HCT116 (cell line): ENCODE data around the gene TBC1D4. TPM values are rescaled to one million over a fixed set of nuclear protein-coding genes. Genes with fewer than 3 reads are reported as not detected.

ENCODE experiments used
- ATAC-seq: fragments of 200-7000 bp; cut with Tn5 transposase; 2 replicates; pipeline ENCODE4 v1.9.1; 2020; ENCODE audit warnings: mild to moderate bottlenecking, moderate library complexity
- BruUV-seq: library from RNA; stranded (reverse); fragments of 400-500 nt; replicated peaks from 2 replicates; lab custom pipeline; 2021; lab: Mats Ljungman, UMichigan
- CTCF ChIA-PET: fragments of 300-600 bp; sonication (Branson Sonifier 250); formaldehyde crosslinking; loops from one replicate; lab custom pipeline; 2021; ENCODE audit warnings: antibody characterized with exemption; lab: Charles Lee
- POLR2A ChIA-PET: fragments of 300-600, 350-600 bp; sonication (Branson Sonifier 250); formaldehyde crosslinking; loops from one replicate; lab custom pipeline; 2021; ENCODE audit warnings: antibody characterized with exemption; lab: Charles Lee
- RAD21 ChIA-PET, 2 experiments: fragments of 300-600 bp; sonication (Branson Sonifier 250); formaldehyde crosslinking; loops; one replicate each; lab custom pipeline; 2023; ENCODE audit warnings: low total read pairs in 2 of 2; ENCODE audit not compliant: uncharacterized antibody in 2 of 2, unreplicated experiment in 2 of 2, low non-redundant PET in 1 of 2; lab: Charles Lee
- DNase-seq: peaks from one replicate; pipeline ENCODE4 v3.0.0-alpha.2; 2010; ENCODE audit warnings: low read depth, low spot score
- H2AFZ ChIP-seq: fragments of 200-600 bp; shearing (Covaris generic), sonication (generic); 2 replicates; pipeline ENCODE4 v1.6.1; 2017; ENCODE audit warnings: low read depth, mixed run types, mixed read lengths, antibody characterized with exemption, low read length; ENCODE audit not compliant: poor library complexity, severe bottlenecking
- H3K27ac ChIP-seq: 2 replicates; pipeline ENCODE4 v1.5.1; 2012; ENCODE audit warnings: low read depth, low read length
- H3K27me3 ChIP-seq: fragments of 200-600 bp; sonication (generic); 2 replicates; pipeline ENCODE4 v1.6.1; 2016; ENCODE audit warnings: mixed run types, low read length, mixed read lengths; ENCODE audit not compliant: insufficient read depth
- H3K36me3 ChIP-seq, 2 experiments: fragments of 200-500 bp in 1 of 2; fragments of 200-600 bp in 1 of 2; sonication (Bioruptor generic) in 1 of 2; sonication (generic) in 1 of 2; 2 replicates each; pipeline versions ENCODE4 v1.5.1 to v1.6.1; 2014 to 2016; ENCODE audit warnings: low read length in 2 of 2, inconsistent platforms in 1 of 2, mixed read lengths in 1 of 2, mixed run types in 1 of 2; ENCODE audit not compliant: insufficient read depth in 2 of 2, control insufficient read depth in 1 of 2
- H3K4me1 ChIP-seq, 2 experiments: fragments of 200-600 bp in 1 of 2; sonication (generic) in 1 of 2; 2 replicates each; pipeline versions ENCODE4 v1.5.1 to v1.6.1; 2012 to 2017; ENCODE audit warnings: low read length in 2 of 2, inconsistent platforms in 1 of 2, mild to moderate bottlenecking in 1 of 2, mixed read lengths in 1 of 2, mixed run types in 1 of 2, moderate library complexity in 1 of 2; ENCODE audit not compliant: insufficient read depth in 2 of 2, control insufficient read depth in 1 of 2
- H3K4me2 ChIP-seq: fragments of 200-600 bp; sonication (generic); 2 replicates; pipeline ENCODE4 v1.6.1; 2017; ENCODE audit warnings: mixed run types, low read length, mixed read lengths
- H3K4me3 ChIP-seq, 2 experiments: fragments of 200-600 bp in 1 of 2; sonication (generic) in 1 of 2; replicated peaks in 1 of 2; 2 replicates each; pipeline ENCODE4 v1.5.1; 2011 to 2016; ENCODE audit warnings: low read length in 2 of 2, control low read depth in 1 of 2, low read depth in 1 of 2, mild to moderate bottlenecking in 1 of 2, mixed read lengths in 1 of 2, mixed run types in 1 of 2
- H3K79me2 ChIP-seq: fragments of 200-600 bp; sonication (generic); 2 replicates; pipeline ENCODE4 v1.6.1; 2017; ENCODE audit warnings: mild to moderate bottlenecking, mixed run types, low read length, moderate library complexity, mixed read lengths; ENCODE audit not compliant: insufficient read depth
- H3K9ac ChIP-seq: fragments of 200-600 bp; sonication (generic); 2 replicates; pipeline ENCODE4 v1.6.1; 2016; ENCODE audit warnings: low read length, mixed read lengths
- H3K9me2 ChIP-seq: fragments of 200-600 bp; sonication (generic), shearing (Covaris generic); 2 replicates; pipeline ENCODE4 v1.6.1; 2017; ENCODE audit warnings: mixed run types, mild to moderate bottlenecking, moderate library complexity; ENCODE audit not compliant: insufficient read depth
- H3K9me3 ChIP-seq, 2 experiments: fragments of 200-500 bp in 1 of 2; fragments of 200-600 bp in 1 of 2; sonication (Bioruptor generic) in 1 of 2; sonication (generic) in 1 of 2; 2 replicates each; pipeline ENCODE4 v1.6.1; 2014 to 2017; ENCODE audit warnings: low read length in 2 of 2, mixed read lengths in 2 of 2, inconsistent platforms in 1 of 2, low read depth in 1 of 2, mild to moderate bottlenecking in 1 of 2, mixed run types in 1 of 2, moderate library complexity in 1 of 2; ENCODE audit not compliant: control insufficient read depth in 1 of 2, insufficient read depth in 1 of 2
- H4K20me1 ChIP-seq: fragments of 200-600 bp; sonication (generic), shearing (Covaris generic); 2 replicates; pipeline ENCODE4 v1.6.1; 2017; ENCODE audit warnings: mixed run types, mild to moderate bottlenecking, moderate library complexity; ENCODE audit not compliant: insufficient read depth
- CEBPB ChIP-seq: IDR thresholded peaks from 2 replicates; pipeline ENCODE4 v1.6.1; 2012; ENCODE audit warnings: low read depth
- EGR1 ChIP-seq: IDR thresholded peaks from 2 replicates; pipeline ENCODE4 v1.6.1; 2012; ENCODE audit warnings: low read depth
- FOSL1 ChIP-seq: IDR thresholded peaks from 2 replicates; pipeline ENCODE4 v1.6.1; 2012; ENCODE audit warnings: low read depth
- POLR2A ChIP-seq: IDR thresholded peaks from 2 replicates; pipeline ENCODE4 v1.7.0; 2011; ENCODE audit warnings: borderline replicate concordance; ENCODE audit not compliant: insufficient read depth, insufficient read length; ENCODE audit errors: extremely low read depth
- POLR2AphosphoS5 ChIP-seq: IDR thresholded peaks from 2 replicates; pipeline ENCODE4 v1.6.1; 2011; ENCODE audit warnings: mild to moderate bottlenecking, low read depth, low read length, moderate library complexity
- REST ChIP-seq: IDR thresholded peaks from 2 replicates; pipeline ENCODE4 v1.6.1; 2012; ENCODE audit warnings: low read depth
- TCF7L2 ChIP-seq: IDR thresholded peaks from 2 replicates; pipeline ENCODE4 v1.7.0; 2011; ENCODE audit warnings: borderline replicate concordance, inconsistent platforms; ENCODE audit not compliant: insufficient read depth, insufficient read length; ENCODE audit errors: extremely low read depth
- ZBTB33 ChIP-seq: IDR thresholded peaks from 2 replicates; pipeline ENCODE4 v1.6.1; 2011; ENCODE audit warnings: mild to moderate bottlenecking, low read length, moderate library complexity; ENCODE audit not compliant: insufficient replicate concordance; ENCODE audit errors: extremely low read depth
- intact Hi-C: fragments of 100-400 bp; cut with micrococcal nuclease; formaldehyde crosslinking; loops from 2 replicates; pipeline ENCODE4 v1.10.0; 2022
- total RNA-seq: library from RNA; stranded (reverse); gene quantifications from one replicate; pipeline ENCODE4 v1.2.1, GENCODE V29; 2021; ENCODE audit not compliant: unreplicated experiment

The TBC1D4 gene
- total RNA-seq, 1 experiment from 2014 or later = 24.6 TPM

GRCh38 chr13:75410207-75410606, 71.8 kb downstream of the TBC1D4 start:
- Histone ChIP-seq H4K20me1 (no peaks in the 10 kb centered on the region), H3K27me3 (no peaks in the 10 kb centered on the region), H3K9me3 (no peaks in the 10 kb centered on the region), H3K4me1 (peaks cover 0 to 1% of the 10 kb centered on the region in 2 experiments; a peak in 1 of 4 replicates), H3K36me3 (no peaks in the 10 kb centered on the region), H3K9me2 (no peaks in the 10 kb centered on the region), H3K4me2 (no peak overlapping the region), H3K27ac (no peak overlapping the region), H3K9ac (no peak overlapping the region), H3K79me2 (peaks cover 34% of the 10 kb centered on the region), H3K4me3 (no peak overlapping the region), H2AFZ (no peak overlapping the region)
- POLR2A ChIA-PET = no interaction called here
- no TSS peak for BruUV-seq
- RAD21 ChIA-PET = no interaction called here
- no peak for TF ChIP-seq TCF7L2
- no peak for TF ChIP-seq FOSL1
- TF ChIP-seq POLR2AphosphoS5 = no peak
- TF ChIP-seq POLR2A = no peak
- no peak for TF ChIP-seq CEBPB
- TF ChIP-seq ZBTB33 = no peak
- TF ChIP-seq EGR1 = no peak
- no peak for TF ChIP-seq REST
- intact Hi-C loops = no loop called here
- ATAC-seq (no peak), DNase-seq (no peak)
- CTCF ChIA-PET = no interaction called here
